Hepatocyte (in vitro differentiated cells): Measurements from ENCODE around the gene THSD7B. TPM values are rescaled to one million over a fixed set of nuclear protein-coding genes. Genes with fewer than 3 reads are reported as not detected.

Experiments
- DNase-seq: peaks from one replicate; pipeline ENCODE4 v3.0.0-alpha.2; 2016; ENCODE audit warnings: low spot score
- H2AFZ ChIP-seq: fragments of 200-600 bp; sonication (generic); 2 replicates; pipeline ENCODE4 v1.6.0; 2016; ENCODE audit warnings: antibody characterized with exemption, mild to moderate bottlenecking
- H3K27ac ChIP-seq: fragments of 200-600 bp; sonication (generic); 2 replicates; pipeline ENCODE4 v1.5.1; 2016; ENCODE audit warnings: mild to moderate bottlenecking
- H3K27me3 ChIP-seq: fragments of 200-600 bp; sonication (generic); 2 replicates; pipeline ENCODE4 v1.6.1; 2016
- H3K36me3 ChIP-seq: fragments of 200-600 bp; sonication (generic); replicated peaks from 2 replicates; pipeline ENCODE4 v1.5.1; 2016; ENCODE audit warnings: low read depth; ENCODE audit not compliant: insufficient read depth
- H3K4me1 ChIP-seq: fragments of 200-600 bp; sonication (generic); 2 replicates; pipeline ENCODE4 v1.5.1; 2016; ENCODE audit warnings: mild to moderate bottlenecking, moderate library complexity; ENCODE audit not compliant: insufficient read depth
- H3K4me2 ChIP-seq: fragments of 200-600 bp; sonication (generic); 2 replicates; pipeline ENCODE4 v1.6.0; 2016
- H3K4me3 ChIP-seq: fragments of 200-600 bp; sonication (generic); 2 replicates; pipeline ENCODE4 v1.5.1; 2016; ENCODE audit warnings: mild to moderate bottlenecking
- H3K79me2 ChIP-seq: fragments of 200-600 bp; sonication (generic); 2 replicates; pipeline ENCODE4 v1.6.0; 2017; ENCODE audit warnings: mild to moderate bottlenecking
- H3K9me2 ChIP-seq: fragments of 200-600 bp; sonication (generic); replicated peaks from 2 replicates; pipeline ENCODE4 v1.6.0; 2017; ENCODE audit warnings: mild to moderate bottlenecking; ENCODE audit not compliant: insufficient read depth
- H3K9me3 ChIP-seq: fragments of 200-600 bp; sonication (generic); 2 replicates; pipeline ENCODE4 v1.5.1; 2016; ENCODE audit warnings: low read depth, mild to moderate bottlenecking
- H4K20me1 ChIP-seq: fragments of 200-600 bp; sonication (generic); 2 replicates; pipeline ENCODE4 v1.6.0; 2016; ENCODE audit warnings: mild to moderate bottlenecking; ENCODE audit not compliant: insufficient read depth, poor library complexity, severe bottlenecking
- CTCF ChIP-seq: fragments of 200-600 bp; sonication (generic); IDR thresholded peaks from 2 replicates; pipeline ENCODE4 v1.5.1; 2016; ENCODE audit warnings: antibody characterized with exemption, mild to moderate bottlenecking; ENCODE audit not compliant: poor library complexity
- EZH2 ChIP-seq: fragments of 200-600 bp; sonication (generic); IDR thresholded peaks from 2 replicates; pipeline ENCODE4 v1.6.1; 2016; ENCODE audit warnings: antibody characterized with exemption, mild to moderate bottlenecking, borderline replicate concordance
- EZH2phosphoT487 ChIP-seq: fragments of 200-600 bp; sonication (generic); IDR thresholded peaks from one replicate; pipeline ENCODE4 v1.6.1; 2018; ENCODE audit warnings: antibody characterized with exemption, mild to moderate bottlenecking, low read depth, moderate library complexity; ENCODE audit not compliant: unreplicated experiment, severe bottlenecking
- WGBS: methylation state at CpG from one replicate; pipeline ENCODE4 v1.1.6; 2016; ENCODE audit warnings: low lambda C conversion rate; ENCODE audit errors: missing lambda C conversion rate; 5-methylcytosine and 5-hydroxymethylcytosine counted together
- polyA plus RNA-seq: library from polyadenylated mRNA; unstranded; fragments of >200 nt; fragmentation: Nextera tagmentation; extraction: Ambion mirVana; gene quantifications from 2 replicates; pipeline ENCODE4 v1.2.1, GENCODE V29; 2016
- total RNA-seq: library from RNA; depleted of rRNA; stranded (reverse); fragments of >200 nt; gene quantifications from 2 replicates; pipeline ENCODE4 v1.2.3, GENCODE V29; 2014

THSD7B gene
- total and polyA plus RNA-seq, 2 experiments from 2014 or later, result 0.48 to 5.7 TPM

GRCh38 chr2:137252934-137253333 is 487.6 kb downstream of the THSD7B start:
- no peak overlapping the region for H2AFZ ChIP-seq
- H3K9me3 ChIP-seq, result no peaks in the 10 kb centered on the region
- no peaks in the 10 kb centered on the region for H4K20me1 ChIP-seq
- no peak overlapping the region for H3K4me3 ChIP-seq
- H3K79me2 ChIP-seq, result no peaks in the 10 kb centered on the region
- TF ChIP-seq EZH2phosphoT487, result no peak
- no peak for TF ChIP-seq EZH2
- no peak for TF ChIP-seq CTCF
- H3K36me3 ChIP-seq, result no peaks in the 10 kb centered on the region
- H3K27me3 ChIP-seq, result no peaks in the 10 kb centered on the region
- H3K9me2 ChIP-seq, result no peaks in the 10 kb centered on the region
- H3K4me2 ChIP-seq, result no peak overlapping the region
- DNase-seq, result no peak
- H3K4me1 ChIP-seq, result no peaks in the 10 kb centered on the region
- H3K27ac ChIP-seq, result no peak overlapping the region

- no peak overlapping the region for H3K27ac ChIP-seq
- no peaks in the 10 kb centered on the region for H3K27me3 ChIP-seq
- no peak overlapping the region for H3K4me3 ChIP-seq
- H3K4me1 ChIP-seq, result no peaks in the 10 kb centered on the region
- no peaks in the 10 kb centered on the region for H3K79me2 ChIP-seq
- 62% methylated on average over 1 of the region's 1 CpG for WGBS
- no peak for TF ChIP-seq CTCF
- no peak for TF ChIP-seq EZH2phosphoT487
- no peak for TF ChIP-seq EZH2
- H4K20me1 ChIP-seq, result no peaks in the 10 kb centered on the region
- H2AFZ ChIP-seq, result no peak overlapping the region
- H3K9me3 ChIP-seq, result no peaks in the 10 kb centered on the region
- H3K9me2 ChIP-seq, result no peaks in the 10 kb centered on the region
- DNase-seq, result no peak
- no peak overlapping the region for H3K4me2 ChIP-seq
- H3K36me3 ChIP-seq, result no peaks in the 10 kb centered on the region
Observed at GRCh38 chr2:137254052-137254451, 488.7 kb downstream of the THSD7B start.

DNA sequence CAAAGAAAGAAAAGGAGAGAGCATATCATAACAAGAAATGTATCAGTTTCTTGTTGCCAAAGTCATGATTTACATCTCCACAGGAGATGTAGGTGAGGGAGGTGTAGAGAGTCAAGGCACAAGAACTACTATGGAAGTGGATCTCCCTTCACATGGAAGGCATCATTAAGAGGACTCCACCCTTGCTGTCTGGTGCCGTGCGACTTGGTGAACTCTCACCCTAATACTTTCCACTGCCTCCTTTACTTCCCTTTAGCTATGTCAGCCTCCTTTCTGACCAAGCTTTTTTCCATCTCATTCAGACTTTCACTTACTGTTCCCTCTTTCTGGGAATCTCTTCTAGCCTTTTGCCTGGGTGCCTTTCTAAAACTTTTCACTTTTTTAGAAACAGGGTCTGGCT is 490.0 kb downstream of the THSD7B start:
- no peak overlapping the region for H3K4me3 ChIP-seq
- no peak overlapping the region for H2AFZ ChIP-seq
- no peaks in the 10 kb centered on the region for H3K27me3 ChIP-seq
- DNase-seq, result no peak
- no peaks in the 10 kb centered on the region for H3K79me2 ChIP-seq
- H3K4me2 ChIP-seq, result no peak overlapping the region
- H3K9me3 ChIP-seq, result no peaks in the 10 kb centered on the region
- no peaks in the 10 kb centered on the region for H3K9me2 ChIP-seq
- WGBS, result 71% methylated on average over 2 of the region's 2 CpGs
- no peak overlapping the region for H3K27ac ChIP-seq
- H3K36me3 ChIP-seq, result no peaks in the 10 kb centered on the region
- H3K4me1 ChIP-seq, result no peaks in the 10 kb centered on the region
- H4K20me1 ChIP-seq, result no peaks in the 10 kb centered on the region
- TF ChIP-seq EZH2 (no peak), CTCF (no peak), EZH2phosphoT487 (no peak)

- Histone ChIP-seq H4K20me1 (no peaks in the 10 kb centered on the region), H2AFZ (no peak overlapping the region), H3K4me1 (no peaks in the 10 kb centered on the region), H3K79me2 (no peaks in the 10 kb centered on the region), H3K4me2 (no peak overlapping the region), H3K27ac (no peak overlapping the region), H3K4me3 (no peak overlapping the region), H3K9me2 (no peaks in the 10 kb centered on the region), H3K9me3 (no peaks in the 10 kb centered on the region), H3K36me3 (no peaks in the 10 kb centered on the region), H3K27me3 (no peaks in the 10 kb centered on the region)
- TF ChIP-seq EZH2 (no peak), EZH2phosphoT487 (no peak), CTCF (no peak)
- DNase-seq, result no peak
- 73% methylated on average over 1 of the region's 1 CpG for WGBS
Observed at GRCh38 chr2:137255990-137256389, 490.6 kb downstream of the THSD7B start.
